Brain pericyte (primary cell): ENCODE data around the gene BRD2.

Experiments used
- DNase-seq: peaks from one replicate; pipeline ENCODE4 v3.0.0-alpha.2; 2012; ENCODE audit warnings: low read depth, low spot score

BRD2 gene

DNA sequence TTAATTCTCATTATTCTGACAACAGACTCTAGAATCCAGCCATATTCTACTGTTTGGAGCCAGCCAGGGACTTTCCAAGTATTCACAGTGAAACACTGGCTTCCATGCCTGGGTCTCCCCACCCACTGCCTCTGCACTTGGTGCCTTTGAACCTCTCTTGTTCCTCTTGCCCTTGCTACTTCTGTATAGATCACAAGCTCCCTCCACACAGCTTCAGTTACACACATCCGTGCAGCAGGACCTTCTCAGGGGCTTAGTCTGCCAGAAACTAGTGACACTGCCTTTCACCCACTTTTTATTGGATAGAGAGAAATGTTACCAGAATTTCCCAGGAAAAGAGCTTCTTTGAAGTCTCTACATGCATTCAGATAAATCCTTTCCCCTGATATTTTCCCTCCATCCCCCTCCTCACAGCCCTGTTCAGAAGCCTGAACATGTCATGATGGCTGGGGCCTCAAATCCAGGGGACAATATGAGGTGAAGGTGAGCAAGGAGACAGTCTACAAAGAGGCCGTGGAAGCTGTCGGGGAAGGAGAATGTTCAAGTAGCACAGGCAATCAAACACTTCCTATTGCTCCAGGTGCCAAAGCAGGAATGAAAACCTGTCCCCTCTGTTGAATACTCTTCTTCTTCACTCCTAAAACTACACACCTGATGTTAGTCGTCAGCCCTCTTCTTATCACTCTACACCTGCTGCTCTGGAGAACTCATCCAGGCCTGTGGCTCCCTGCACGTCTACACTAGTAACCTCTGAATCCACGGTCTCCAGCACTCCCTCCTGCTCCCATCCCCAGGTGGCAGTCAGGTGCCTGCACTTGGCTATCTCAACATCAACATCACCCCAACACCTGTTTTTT, 61.2 kb downstream of the BRD2 start:
- no peak for DNase-seq

DNA sequence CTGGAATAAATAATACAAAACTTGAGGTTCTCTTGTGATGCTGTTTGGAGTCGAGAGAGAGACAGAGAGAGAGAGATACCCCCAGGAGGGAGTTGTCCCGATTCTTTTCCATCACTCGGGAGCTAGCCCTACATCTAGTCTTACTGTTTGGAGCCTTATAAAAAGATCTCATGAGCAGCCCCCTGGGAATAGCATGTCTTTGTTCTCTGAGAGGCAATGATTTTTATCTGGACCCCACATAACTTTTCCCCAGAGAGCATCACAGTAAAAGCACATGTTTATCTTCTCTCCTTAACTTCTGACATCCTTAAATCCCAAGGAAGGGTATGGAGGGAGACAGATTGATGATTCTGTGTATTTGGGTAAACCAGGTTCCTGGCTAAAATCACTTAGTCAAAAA, 61.9 kb downstream of the BRD2 start:
- DNase-seq, result no peak
